ENCODE data around the gene NFKBIA. TPM values are rescaled to one million over a fixed set of nuclear protein-coding genes. Genes with fewer than 3 reads are reported as not detected.

The NFKBIA gene
- total RNA-seq, 1 experiment from 2014 or later = 99.4 TPM

- no peak for ATAC-seq
- Histone ChIP-seq H3K27ac (ENCODE audit: low read length) (no peak overlapping the region), H3K36me3 (ENCODE audit: control insufficient read depth, insufficient read depth, low read length) (no peaks in the 10 kb centered on the region), H3K4me3 (ENCODE audit: low read depth in 2 of 2, low read length in 2 of 2) (no peak overlapping the region), H3K9me3 (ENCODE audit: control insufficient read depth, insufficient read depth, low read depth, low read length) (no peaks in the 10 kb centered on the region), H3K27me3 (ENCODE audit: control insufficient read depth, insufficient read depth, low read length) (no peaks in the 10 kb centered on the region), H3K4me1 (ENCODE audit: control insufficient read depth, insufficient read depth, low read length) (no peaks in the 10 kb centered on the region)
- ChIA-PET POLR2A (no interaction called here), CTCF (no interaction called here)
- intact Hi-C loops (cut with micrococcal nuclease; ENCODE audit: unreplicated experiment) = loop anchor here (5.0 to 10.0 kb wide), 2 partner anchors 243 to 371 kb away; no protein-coding TSS in a partner anchor
- no peak for TF ChIP-seq SIN3A (IDR thresholded peaks at IDR 0.05; ENCODE audit: borderline replicate concordance, insufficient read depth, low read depth, low read length)
- TF ChIP-seq POLR2AphosphoS5 (IDR thresholded peaks at IDR 0.05; ENCODE audit: low read depth, low read length) = no peak
- no peak for TF ChIP-seq REST (IDR thresholded peaks at IDR 0.05; ENCODE audit: insufficient read depth in 1 of 2, low read depth in 2 of 2, low read length in 1 of 2)
- no peak for TF ChIP-seq CTCF (IDR thresholded peaks at IDR 0.05)
- TF ChIP-seq TCF7L2 (IDR thresholded peaks at IDR 0.05; ENCODE audit: low read depth, low read length) = no peak
- no TSS peak for BruUV-seq (replicated peaks)
- DNase-seq (ENCODE audit: low read depth, low spot score) = no peak
- in situ Hi-C loops (cut with HindIII; ENCODE audit: low pct_unique_long_range_greater_than_20kb, low sequenced_read_pairs) = no loop called here
These were observed 39.6 kb upstream of the NFKBIA start for GRCh38 chr14:35444104-35444503.

- in situ Hi-C loops (cut with HindIII; ENCODE audit: low pct_unique_long_range_greater_than_20kb, low sequenced_read_pairs) (no loop called here), intact Hi-C loops (cut with micrococcal nuclease; ENCODE audit: unreplicated experiment) (loop anchor here (5.0 to 10.0 kb wide), 2 partner anchors 246 to 374 kb away; no protein-coding TSS in a partner anchor)
- H3K27ac ChIP-seq (ENCODE audit: low read length) = no peak overlapping the region
- DNase-seq (ENCODE audit: low read depth, low spot score) (no peak), ATAC-seq (no peak)
- BruUV-seq (replicated peaks) = no TSS peak
- no peaks in the 10 kb centered on the region for H3K9me3 ChIP-seq (ENCODE audit: control insufficient read depth, insufficient read depth, low read depth, low read length)
- ChIA-PET CTCF (no interaction called here), POLR2A (no interaction called here)
- H3K4me3 ChIP-seq (ENCODE audit: low read depth in 2 of 2, low read length in 2 of 2) = no peak overlapping the region
- H3K27me3 ChIP-seq (ENCODE audit: control insufficient read depth, insufficient read depth, low read length) = no peaks in the 10 kb centered on the region
- no peaks in the 10 kb centered on the region for H3K36me3 ChIP-seq (ENCODE audit: control insufficient read depth, insufficient read depth, low read length)
- TF ChIP-seq POLR2AphosphoS5 (IDR thresholded peaks at IDR 0.05; ENCODE audit: low read depth, low read length) = no peak
- no peak for TF ChIP-seq SIN3A (IDR thresholded peaks at IDR 0.05; ENCODE audit: borderline replicate concordance, insufficient read depth, low read depth, low read length)
- TF ChIP-seq REST (IDR thresholded peaks at IDR 0.05; ENCODE audit: insufficient read depth in 1 of 2, low read depth in 2 of 2, low read length in 1 of 2) = no peak
- TF ChIP-seq CTCF (IDR thresholded peaks at IDR 0.05) = no peak
- no peak for TF ChIP-seq TCF7L2 (IDR thresholded peaks at IDR 0.05; ENCODE audit: low read depth, low read length)
- H3K4me1 ChIP-seq (ENCODE audit: control insufficient read depth, insufficient read depth, low read length) = no peaks in the 10 kb centered on the region
These were observed 36.6 kb upstream of the NFKBIA start for GRCh38 chr14:35441160-35441559.

Data from Panc1 (cell line).